Endothelial cell of umbilical vein (primary cell): ENCODE measurements around the gene SDR9C7. TPM values are rescaled to one million over a fixed set of nuclear protein-coding genes. Genes with fewer than 3 reads are reported as not detected.

Source experiments
- BruUV-seq: library from RNA; stranded (reverse); fragments of 400-500 nt; replicated peaks from 2 replicates; lab custom pipeline; 2021; lab: Mats Ljungman, UMichigan
- CTCF ChIA-PET: fragments of 300-600, 350-600 bp; sonication (Branson Sonifier 250); formaldehyde crosslinking; loops from one replicate; lab custom pipeline; 2021; ENCODE audit warnings: antibody characterized with exemption, inconsistent platforms; lab: Charles Lee
- POLR2A ChIA-PET: fragments of 300-600, 350-600 bp; sonication (Branson Sonifier 250); formaldehyde crosslinking; loops from one replicate; lab custom pipeline; 2021; ENCODE audit warnings: antibody characterized with exemption, inconsistent platforms; lab: Charles Lee
- DNase-seq: peaks from one replicate; pipeline ENCODE4 v3.0.0-alpha.2; 2011; ENCODE audit warnings: low read depth, low spot score
- FAIRE-seq: peaks from 2 replicates; lab custom pipeline; 2011; peaks lifted over from hg19 to GRCh38; lab: Jason Lieb, UNC
- H2AFZ ChIP-seq: 2 replicates; pipeline ENCODE4 v1.6.0; 2012; ENCODE audit warnings: low read depth, low read length, control low read depth, inconsistent platforms
- H3K27ac ChIP-seq: 2 replicates; pipeline ENCODE4 v1.5.1; 2011; ENCODE audit warnings: low read depth, mild to moderate bottlenecking, control low read depth, low read length, moderate library complexity; ENCODE audit not compliant: insufficient read depth
- H3K27me3 ChIP-seq, 2 experiments: 2 replicates each; pipeline versions ENCODE4 v1.6.0 to v1.6.1; 2011; ENCODE audit warnings: low read length in 2 of 2, mixed read lengths in 1 of 2; ENCODE audit not compliant: control insufficient read depth in 2 of 2, insufficient read depth in 2 of 2
- H3K36me3 ChIP-seq, 2 experiments: 2 replicates in 1 of 2; 3 replicates in 1 of 2; pipeline ENCODE4 v1.5.1; 2011; ENCODE audit warnings: low read length in 2 of 2, mild to moderate bottlenecking in 1 of 2, moderate library complexity in 1 of 2; ENCODE audit not compliant: control insufficient read depth in 2 of 2, insufficient read depth in 2 of 2; ENCODE audit errors: extremely low read depth in 1 of 2
- H3K4me1 ChIP-seq: 3 replicates; pipeline ENCODE4 v1.5.1; 2011; ENCODE audit warnings: mild to moderate bottlenecking, low read length; ENCODE audit not compliant: control insufficient read depth, insufficient read depth; ENCODE audit errors: extremely low read depth
- H3K4me2 ChIP-seq: 2 replicates; pipeline ENCODE4 v1.6.1; 2011; ENCODE audit warnings: low read length, control low read depth, mixed read lengths; ENCODE audit not compliant: insufficient read depth
- H3K4me3 ChIP-seq, 3 experiments: fragments of 200-600 bp in 1 of 3; sonication (generic), shearing (Covaris generic) in 1 of 3; replicated peaks in 1 of 3; 2 replicates each; pipeline ENCODE4 v1.5.1; 2011 to 2016; ENCODE audit warnings: control low read depth in 3 of 3, low read length in 3 of 3, mild to moderate bottlenecking in 2 of 3, inconsistent platforms in 1 of 3, low read depth in 1 of 3, moderate library complexity in 1 of 3; ENCODE audit not compliant: insufficient read depth in 1 of 3
- H3K79me2 ChIP-seq: 2 replicates; pipeline ENCODE4 v1.6.0; 2012; ENCODE audit warnings: low read length, inconsistent platforms; ENCODE audit not compliant: control insufficient read depth, insufficient read depth
- H3K9ac ChIP-seq: replicated peaks from 2 replicates; pipeline ENCODE3; 2011; ENCODE audit warnings: low read length, control low read depth; ENCODE audit not compliant: insufficient read depth; ENCODE audit errors: extremely low read depth
- H3K9me1 ChIP-seq: replicated peaks from 3 replicates; pipeline ENCODE4 v1.6.0; 2011; ENCODE audit warnings: mild to moderate bottlenecking, low read length; ENCODE audit not compliant: control insufficient read depth, insufficient read depth; ENCODE audit errors: extremely low read depth
- H3K9me3 ChIP-seq: replicated peaks from 2 replicates; pipeline ENCODE4 v1.5.1; 2012; ENCODE audit warnings: low read length, inconsistent platforms; ENCODE audit not compliant: control insufficient read depth, insufficient read depth
- H4K20me1 ChIP-seq: replicated peaks from 2 replicates; pipeline ENCODE3; 2011; ENCODE audit warnings: mild to moderate bottlenecking, low read length; ENCODE audit not compliant: control insufficient read depth, insufficient read depth; ENCODE audit errors: extremely low read depth
- CTCF ChIP-seq, 2 donors: IDR thresholded peaks; 1 replicate in 1 of 2; 2 replicates in 1 of 2; pipeline ENCODE4 v1.5.1; 2011; ENCODE audit warnings: low read length in 2 of 2, mild to moderate bottlenecking in 2 of 2, moderate library complexity in 2 of 2, control low read depth in 1 of 2, inconsistent platforms in 1 of 2, low read depth in 1 of 2; ENCODE audit not compliant: insufficient read depth in 1 of 2; ENCODE audit errors: extremely low read depth in 1 of 2
- EZH2 ChIP-seq: IDR thresholded peaks from 2 replicates; pipeline ENCODE4 v1.6.1; 2012; ENCODE audit warnings: borderline replicate concordance, low read depth, mild to moderate bottlenecking, moderate library complexity, low read length, inconsistent platforms; ENCODE audit not compliant: severe bottlenecking
- FOS ChIP-seq: IDR thresholded peaks from 2 replicates; pipeline ENCODE4 v1.6.1; 2011; ENCODE audit warnings: mild to moderate bottlenecking, low read length, moderate library complexity, borderline replicate concordance; ENCODE audit not compliant: insufficient read depth
- GATA2 ChIP-seq: IDR thresholded peaks from 2 replicates; pipeline ENCODE4 v1.7.0; 2011; ENCODE audit warnings: low read depth, mild to moderate bottlenecking, moderate library complexity, mixed read lengths, low read length; ENCODE audit not compliant: insufficient read length, insufficient read depth
- JUN ChIP-seq: IDR thresholded peaks from 2 replicates; pipeline ENCODE4 v1.6.1; 2011; ENCODE audit warnings: borderline replicate concordance, low read depth; ENCODE audit not compliant: insufficient read length, insufficient read depth
- MAX ChIP-seq: IDR thresholded peaks from 2 replicates; pipeline ENCODE4 v1.6.1; 2011; ENCODE audit not compliant: insufficient read depth, insufficient read length
- MYC ChIP-seq: IDR thresholded peaks from one replicate; pipeline ENCODE4 v1.6.1; 2011; ENCODE audit warnings: mild to moderate bottlenecking, low read depth, low read length
- POLR2A ChIP-seq: IDR thresholded peaks from 2 replicates; pipeline ENCODE4 v1.6.1; 2012; ENCODE audit warnings: low read depth, mild to moderate bottlenecking, control low read depth, low read length
- POLR2AphosphoS5 ChIP-seq: IDR thresholded peaks from 2 replicates; pipeline ENCODE4 v1.6.1; 2012; ENCODE audit warnings: low read depth, mild to moderate bottlenecking, control low read depth, low read length, moderate library complexity; ENCODE audit not compliant: insufficient read depth
- dilution Hi-C: fragments of 300-500 bp; cut with MboI; formaldehyde crosslinking; loops from one replicate; pipeline ENCODE4 v1.15.0; 2019; ENCODE audit warnings: low sequenced_read_pairs; ENCODE audit not compliant: extremely low pct_ligation_motif_present
- intact Hi-C: fragments of 100-400 bp; cut with micrococcal nuclease; formaldehyde crosslinking; loops from one replicate; pipeline ENCODE4 v1.10.0; 2022
- polyA plus RNA-seq, 4 experiments: library from polyadenylated mRNA; depleted of rRNA in 3 of 4; stranded (reverse) in 3 of 4; unstranded in 1 of 4; fragments of >200 nt; gene quantifications; 2 replicates each; pipeline versions ENCODE4 v1.2.1 to v1.2.3, GENCODE V29; 2011 to 2012; ENCODE audit warnings: missing spikeins in 1 of 4
- total RNA-seq: library from RNA; stranded (reverse); gene quantifications from 2 replicates; pipeline ENCODE4 v1.2.3, GENCODE V29; 2021

SDR9C7 gene
- total and polyA plus RNA-seq, 2 donors (not counting 3 experiments of a cell fraction or from before 2014, with no cell fraction given) = not detected

- DNase-seq (peak; percentile 24), FAIRE-seq (peak; percentile 35)
- no peaks in the 10 kb centered on the region for H3K9me3 ChIP-seq
- ChIA-PET POLR2A (no interaction called here), CTCF (no interaction called here)
- H3K4me1 ChIP-seq = no peaks in the 10 kb centered on the region
- H3K4me3 ChIP-seq = no peak overlapping the region
- no peak overlapping the region for H3K4me2 ChIP-seq
- intact Hi-C loops = no loop called here
- H3K9ac ChIP-seq = no peak overlapping the region
- H3K79me2 ChIP-seq = no peaks in the 10 kb centered on the region
- peaks cover 3 to 8% of the 10 kb centered on the region in 2 experiments for H3K27me3 ChIP-seq
- TF ChIP-seq FOS = no peak
- TF ChIP-seq CTCF (IDR thresholded peaks at IDR 0.05; ENCODE audit: extremely low read depth in 1 of 2, insufficient read depth in 1 of 2, low read depth in 1 of 2, low read length in 2 of 2) = no peak
- no peak for TF ChIP-seq POLR2AphosphoS5
- TF ChIP-seq GATA2 = no peak
- no peak for TF ChIP-seq MAX
- TF ChIP-seq POLR2A = no peak
- TF ChIP-seq EZH2 = no peak
- no peak for TF ChIP-seq JUN
- TF ChIP-seq MYC = no peak
- no TSS peak for BruUV-seq
- H4K20me1 ChIP-seq = no peaks in the 10 kb centered on the region
- dilution Hi-C loops = no loop called here
- no peak overlapping the region for H3K27ac ChIP-seq
- H3K9me1 ChIP-seq = no peaks in the 10 kb centered on the region
- no peak overlapping the region for H2AFZ ChIP-seq
- no peaks in the 10 kb centered on the region for H3K36me3 ChIP-seq
Measured at GRCh38 chr12:56873382-56873781, 60.8 kb downstream of the SDR9C7 start.

Other genes starting within 250 kb of the SDR9C7 start
- 262 and 278 TPM in 2 replicates for gene PTGES3, start 246.1 kb downstream of the SDR9C7 start, total RNA-seq
- gene PTGES3, start 246.1 kb downstream of the SDR9C7 start, polyA plus RNA-seq = 33.4 and 48.5 TPM in 2 replicates
- gene NACA, start 209.1 kb downstream of the SDR9C7 start, total RNA-seq = 886 and 892 TPM in 2 replicates
- gene NACA, start 209.1 kb downstream of the SDR9C7 start, polyA plus RNA-seq = 130 and 260 TPM in 2 replicates
- 12.1 and 13.4 TPM in 2 replicates for gene PRIM1, start 182.1 kb downstream of the SDR9C7 start, total RNA-seq
- 8.0 and 10.9 TPM in 2 replicates for gene PRIM1, start 182.1 kb downstream of the SDR9C7 start, polyA plus RNA-seq
- not detected in 2 replicates for gene HSD17B6, start 171.1 kb downstream of the SDR9C7 start, total RNA-seq
- 0.25 TPM in 1 of 2 replicates, not detected in the other for gene HSD17B6, start 171.1 kb downstream of the SDR9C7 start, polyA plus RNA-seq
- gene RDH16, start 23.2 kb upstream of the SDR9C7 start, total RNA-seq = 0.09 and 0.29 TPM in 2 replicates
- gene RDH16, start 23.2 kb upstream of the SDR9C7 start, polyA plus RNA-seq = 0.08 and 0.13 TPM in 2 replicates
- gene ZBTB39, start 72.1 kb upstream of the SDR9C7 start, total RNA-seq = 8.1 and 8.5 TPM in 2 replicates
- 5.9 TPM in 2 replicates for gene ZBTB39, start 72.1 kb upstream of the SDR9C7 start, polyA plus RNA-seq
- not detected in 2 replicates for gene TAC3, start 82.1 kb upstream of the SDR9C7 start, total RNA-seq
- gene TAC3, start 82.1 kb upstream of the SDR9C7 start, polyA plus RNA-seq = not detected in 2 replicates
- gene MYO1A, start 115.7 kb upstream of the SDR9C7 start, total RNA-seq = not detected in 2 replicates
- gene MYO1A, start 115.7 kb upstream of the SDR9C7 start, polyA plus RNA-seq = not detected in 2 replicates
- 21.5 and 27.7 TPM in 2 replicates for gene NEMP1, start 144.4 kb upstream of the SDR9C7 start, total RNA-seq
- 9.0 and 10.8 TPM in 2 replicates for gene NEMP1, start 144.4 kb upstream of the SDR9C7 start, polyA plus RNA-seq
- 13.4 and 15.9 TPM in 2 replicates for gene NAB2, start 154.7 kb upstream of the SDR9C7 start, total RNA-seq
- gene NAB2, start 154.7 kb upstream of the SDR9C7 start, polyA plus RNA-seq = 14.6 and 19.5 TPM in 2 replicates
- gene STAT6, start 177.0 kb upstream of the SDR9C7 start, total RNA-seq = 101 and 136 TPM in 2 replicates
- 147 and 164 TPM in 2 replicates for gene STAT6, start 177.0 kb upstream of the SDR9C7 start, polyA plus RNA-seq
- gene LRP1, start 194.1 kb upstream of the SDR9C7 start, total RNA-seq = 3.8 and 4.6 TPM in 2 replicates
- gene LRP1, start 194.1 kb upstream of the SDR9C7 start, polyA plus RNA-seq = 1.5 and 1.6 TPM in 2 replicates
- gene LRP1-AS, start 213.2 kb upstream of the SDR9C7 start, total RNA-seq = not detected in 2 replicates
- not detected in 2 replicates for gene LRP1-AS, start 213.2 kb upstream of the SDR9C7 start, polyA plus RNA-seq